GM23248 (cell line): ENCODE measurements around the gene MAP2K5. TPM values are rescaled to one million over a fixed set of nuclear protein-coding genes. Genes with fewer than 3 reads are reported as not detected.

Source experiments
- DNase-seq: peaks from one replicate; pipeline ENCODE4 v3.0.0-alpha.2; 2015
- H2AFZ ChIP-seq: fragments of 200-600 bp; sonication (generic); 2 replicates; pipeline ENCODE4 v1.6.1; 2016; ENCODE audit warnings: antibody characterized with exemption
- H3F3A ChIP-seq: fragments of 200-600 bp; sonication (generic); 2 replicates; pipeline ENCODE4 v1.6.1; 2016; ENCODE audit warnings: mild to moderate bottlenecking, antibody characterized with exemption, mixed run types; ENCODE audit not compliant: insufficient read depth
- H3K27ac ChIP-seq: fragments of 200-600 bp; sonication (generic); 2 replicates; pipeline ENCODE4 v1.5.1; 2016; ENCODE audit warnings: mild to moderate bottlenecking
- H3K27me3 ChIP-seq: fragments of 200-600 bp; sonication (generic); replicated peaks from 2 replicates; pipeline ENCODE4 v1.6.1; 2016; ENCODE audit warnings: mild to moderate bottlenecking; ENCODE audit not compliant: insufficient read depth
- H3K36me3 ChIP-seq: fragments of 200-600 bp; sonication (generic); 2 replicates; pipeline ENCODE4 v1.6.1; 2016; ENCODE audit warnings: low read depth, mild to moderate bottlenecking
- H3K4me1 ChIP-seq: fragments of 200-600 bp; sonication (generic); 2 replicates; pipeline ENCODE4 v1.6.1; 2016; ENCODE audit warnings: mild to moderate bottlenecking; ENCODE audit not compliant: insufficient read depth
- H3K4me2 ChIP-seq: fragments of 200-600 bp; sonication (generic); one replicate; pipeline ENCODE4 v1.6.1; 2016; ENCODE audit warnings: mild to moderate bottlenecking; ENCODE audit not compliant: unreplicated experiment
- H3K4me3 ChIP-seq: fragments of 200-600 bp; sonication (generic); 2 replicates; pipeline ENCODE4 v1.5.1; 2016; ENCODE audit warnings: mild to moderate bottlenecking
- H3K79me2 ChIP-seq: fragments of 200-600 bp; sonication (generic); 2 replicates; pipeline ENCODE4 v1.6.1; 2016; ENCODE audit warnings: mild to moderate bottlenecking; ENCODE audit not compliant: insufficient read depth
- H3K9ac ChIP-seq: fragments of 200-600 bp; sonication (generic); 2 replicates; pipeline ENCODE4 v1.6.1; 2016; ENCODE audit warnings: mild to moderate bottlenecking
- H3K9me2 ChIP-seq: fragments of 200-600 bp; sonication (generic); 2 replicates; pipeline ENCODE4 v1.6.1; 2016; ENCODE audit warnings: mixed run types, mild to moderate bottlenecking, moderate library complexity; ENCODE audit not compliant: insufficient read depth
- H3K9me3 ChIP-seq: fragments of 200-600 bp; sonication (generic); one replicate; pipeline ENCODE4 v1.6.1; 2017; ENCODE audit warnings: low read depth
- H4K20me1 ChIP-seq: fragments of 200-600 bp; sonication (generic); 2 replicates; pipeline ENCODE4 v1.6.0; 2016; ENCODE audit not compliant: insufficient read depth
- EZH2 ChIP-seq: fragments of 200-600 bp; sonication (generic); IDR thresholded peaks from 2 replicates; pipeline ENCODE4 v1.6.1; 2018; ENCODE audit warnings: antibody characterized with exemption, mild to moderate bottlenecking; ENCODE audit not compliant: insufficient read depth, poor library complexity, severe bottlenecking
- EZH2phosphoT487 ChIP-seq: fragments of 200-600 bp; sonication (generic); IDR thresholded peaks from 2 replicates; pipeline ENCODE4 v1.6.1; 2018; ENCODE audit warnings: antibody characterized with exemption, moderate library complexity, mild to moderate bottlenecking, low read depth; ENCODE audit not compliant: insufficient read depth
- WGBS, 2 experiments: methylation state at CpG; one replicate each; pipeline ENCODE4 v1.1.6; 2015 to 2017; ENCODE audit warnings: low lambda C conversion rate in 2 of 2, low coverage in 1 of 2; ENCODE audit errors: missing lambda C conversion rate in 2 of 2; 5-methylcytosine and 5-hydroxymethylcytosine counted together
- in situ Hi-C: fragments of 300-500 bp; cut with MboI; formaldehyde crosslinking; loops from 2 replicates; pipeline ENCODE4 v1.15.0; 2020
- polyA plus RNA-seq: library from polyadenylated mRNA; unstranded; fragments of >200 nt; fragmentation: Nextera tagmentation; extraction: Ambion mirVana; gene quantifications from 2 replicates; pipeline ENCODE4 v1.2.1, GENCODE V29; 2016
- total RNA-seq: library from RNA; depleted of rRNA; stranded (reverse); fragments of >200 nt; shearing (Covaris generic); gene quantifications from 2 replicates; pipeline ENCODE4 v1.2.3, GENCODE V29; 2014

MAP2K5 gene
- total and polyA plus RNA-seq, 2 experiments from 2014 or later = 2.8 to 15.0 TPM

GRCh38 chr15:67770358-67770628, 227.8 kb downstream of the MAP2K5 start:
- H3K9ac ChIP-seq = no peak overlapping the region
- no peaks in the 10 kb centered on the region for H3K9me3 ChIP-seq
- H4K20me1 ChIP-seq = no peaks in the 10 kb centered on the region
- WGBS, 2 experiments = 85 to 86% methylated on average over 3 of the region's 3 CpGs
- H3K79me2 ChIP-seq = no peaks in the 10 kb centered on the region
- no peak for TF ChIP-seq EZH2phosphoT487
- no peak for TF ChIP-seq EZH2
- no peaks in the 10 kb centered on the region for H3K4me1 ChIP-seq
- H2AFZ ChIP-seq = no peak overlapping the region
- no peaks in the 10 kb centered on the region for H3K27me3 ChIP-seq
- H3F3A ChIP-seq = no peaks in the 10 kb centered on the region
- H3K36me3 ChIP-seq = no peaks in the 10 kb centered on the region
- in situ Hi-C loops = no loop called here
- no peak overlapping the region for H3K4me2 ChIP-seq
- DNase-seq = no peak
- no peak overlapping the region for H3K4me3 ChIP-seq
- H3K9me2 ChIP-seq = no peaks in the 10 kb centered on the region
- H3K27ac ChIP-seq = no peak overlapping the region

- no peaks in the 10 kb centered on the region for H3F3A ChIP-seq
- no peak overlapping the region for H3K4me2 ChIP-seq
- TF ChIP-seq EZH2 (no peak), EZH2phosphoT487 (no peak)
- in situ Hi-C loops = no loop called here
- no peak for DNase-seq
- no peak overlapping the region for H2AFZ ChIP-seq
- no peak overlapping the region for H3K9ac ChIP-seq
- no peaks in the 10 kb centered on the region for H3K79me2 ChIP-seq
- H4K20me1 ChIP-seq = no peaks in the 10 kb centered on the region
- H3K4me3 ChIP-seq = no peak overlapping the region
- no peaks in the 10 kb centered on the region for H3K9me3 ChIP-seq
- no peak overlapping the region for H3K27ac ChIP-seq
- WGBS, 2 experiments = 72 to 76% methylated on average over 7 of the region's 7 CpGs
- no peaks in the 10 kb centered on the region for H3K36me3 ChIP-seq
- peaks cover 2% of the 10 kb centered on the region; the same call in 1 of the 2 replicates for H3K4me1 ChIP-seq
- H3K27me3 ChIP-seq = no peaks in the 10 kb centered on the region
- no peaks in the 10 kb centered on the region for H3K9me2 ChIP-seq
Observed at GRCh38 chr15:67771189-67771800, 228.8 kb downstream of the MAP2K5 start.

GRCh38 chr15:67774626-67775025, 232.1 kb downstream of the MAP2K5 start:
- Histone ChIP-seq H2AFZ (no peak overlapping the region), H3K4me3 (no peak overlapping the region), H4K20me1 (no peaks in the 10 kb centered on the region), H3K27me3 (no peaks in the 10 kb centered on the region), H3K4me2 (no peak overlapping the region), H3K9ac (no peak overlapping the region), H3K9me2 (no peaks in the 10 kb centered on the region), H3F3A (no peaks in the 10 kb centered on the region), H3K36me3 (no peaks in the 10 kb centered on the region), H3K9me3 (no peaks in the 10 kb centered on the region), H3K27ac (no peak overlapping the region), H3K79me2 (no peaks in the 10 kb centered on the region), H3K4me1 (peaks cover 8% of the 10 kb centered on the region; the same call in 1 of the 2 replicates)
- TF ChIP-seq EZH2 (no peak), EZH2phosphoT487 (no peak)
- no peak for DNase-seq
- WGBS, 2 experiments = 93 to 98% methylated on average over 3 of the region's 3 CpGs
- in situ Hi-C loops = no loop called here

GRCh38 chr15:67775250-67775649, 232.7 kb downstream of the MAP2K5 start:
- H3K9ac ChIP-seq = no peak overlapping the region
- no peaks in the 10 kb centered on the region for H3K27me3 ChIP-seq
- H3F3A ChIP-seq = no peaks in the 10 kb centered on the region
- WGBS, 2 experiments = 89 to 100% methylated on average over 2 of the region's 2 CpGs
- DNase-seq = no peak
- H3K9me2 ChIP-seq = no peaks in the 10 kb centered on the region
- no peak overlapping the region for H3K27ac ChIP-seq
- H2AFZ ChIP-seq = no peak overlapping the region
- H3K79me2 ChIP-seq = no peaks in the 10 kb centered on the region
- no peaks in the 10 kb centered on the region for H4K20me1 ChIP-seq
- H3K4me3 ChIP-seq = no peak overlapping the region
- no peak overlapping the region for H3K4me2 ChIP-seq
- no peaks in the 10 kb centered on the region for H3K9me3 ChIP-seq
- TF ChIP-seq EZH2 (no peak), EZH2phosphoT487 (no peak)
- H3K36me3 ChIP-seq = no peaks in the 10 kb centered on the region
- peaks cover 8% of the 10 kb centered on the region; the same call in 1 of the 2 replicates for H3K4me1 ChIP-seq
- in situ Hi-C loops = no loop called here

- H3K9me3 ChIP-seq = no peaks in the 10 kb centered on the region
- no peak for DNase-seq
- no peaks in the 10 kb centered on the region for H3K9me2 ChIP-seq
- no peaks in the 10 kb centered on the region for H4K20me1 ChIP-seq
- H3K9ac ChIP-seq = no peak overlapping the region
- H3K79me2 ChIP-seq = no peaks in the 10 kb centered on the region
- H3K27ac ChIP-seq = no peak overlapping the region
- no peak overlapping the region for H2AFZ ChIP-seq
- in situ Hi-C loops = no loop called here
- no peak overlapping the region for H3K4me3 ChIP-seq
- H3K27me3 ChIP-seq = no peaks in the 10 kb centered on the region
- peaks cover 8% of the 10 kb centered on the region; the same call in 1 of the 2 replicates for H3K4me1 ChIP-seq
- H3K4me2 ChIP-seq = no peak overlapping the region
- TF ChIP-seq EZH2phosphoT487 (no peak), EZH2 (no peak)
- no peaks in the 10 kb centered on the region for H3K36me3 ChIP-seq
- WGBS, 2 experiments = 94 to 95% methylated on average over 3 of the region's 3 CpGs
- H3F3A ChIP-seq = no peaks in the 10 kb centered on the region
Observed at GRCh38 chr15:67775998-67776397, 233.5 kb downstream of the MAP2K5 start.
